ENCODE results near the gene PDHA1. TPM values are rescaled to one million over a fixed set of nuclear protein-coding genes. Genes with fewer than 3 reads are reported as not detected.

The PDHA1 gene
- total RNA-seq, 1 donor from 2014 or later: 114 TPM

DNA sequence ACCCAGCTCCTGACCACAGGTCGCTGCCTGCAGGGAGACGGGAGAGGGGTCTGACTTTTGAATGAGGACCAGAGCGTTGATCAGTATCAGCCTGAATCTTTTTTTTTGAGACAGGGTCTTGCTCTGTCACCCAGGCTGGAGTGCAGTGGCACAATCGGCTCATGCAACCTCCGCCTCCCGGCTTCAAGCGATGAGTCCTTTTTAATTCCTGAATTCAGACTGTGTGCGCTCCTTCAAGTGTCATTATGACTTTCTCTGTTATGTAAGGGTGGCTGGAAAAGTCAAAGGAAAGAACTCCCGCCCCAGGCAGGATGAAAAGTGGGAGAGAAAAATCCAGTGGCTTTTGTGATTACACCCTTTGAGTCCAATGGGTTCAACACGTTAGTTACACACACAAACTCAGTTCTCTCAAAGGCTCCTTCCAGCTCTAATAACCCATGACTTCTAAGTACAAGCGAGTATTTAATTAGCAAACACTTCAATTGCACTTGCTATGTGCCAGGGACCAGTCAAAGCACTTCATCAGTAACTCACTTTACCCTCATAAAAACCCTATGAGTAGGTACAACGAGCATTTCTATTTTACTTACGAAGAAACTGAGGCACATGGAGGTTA lies 44.4 kb downstream of the PDHA1 start:
- Histone ChIP-seq H3K9me3 (no peaks in the 10 kb centered on the region), H3K4me3 (no peak overlapping the region), H3K36me3 (no peaks in the 10 kb centered on the region), H3K27me3 (no peaks in the 10 kb centered on the region), H3K27ac (no peak overlapping the region), H3K4me1 (no peaks in the 10 kb centered on the region)
- TF ChIP-seq, protein P1, sequence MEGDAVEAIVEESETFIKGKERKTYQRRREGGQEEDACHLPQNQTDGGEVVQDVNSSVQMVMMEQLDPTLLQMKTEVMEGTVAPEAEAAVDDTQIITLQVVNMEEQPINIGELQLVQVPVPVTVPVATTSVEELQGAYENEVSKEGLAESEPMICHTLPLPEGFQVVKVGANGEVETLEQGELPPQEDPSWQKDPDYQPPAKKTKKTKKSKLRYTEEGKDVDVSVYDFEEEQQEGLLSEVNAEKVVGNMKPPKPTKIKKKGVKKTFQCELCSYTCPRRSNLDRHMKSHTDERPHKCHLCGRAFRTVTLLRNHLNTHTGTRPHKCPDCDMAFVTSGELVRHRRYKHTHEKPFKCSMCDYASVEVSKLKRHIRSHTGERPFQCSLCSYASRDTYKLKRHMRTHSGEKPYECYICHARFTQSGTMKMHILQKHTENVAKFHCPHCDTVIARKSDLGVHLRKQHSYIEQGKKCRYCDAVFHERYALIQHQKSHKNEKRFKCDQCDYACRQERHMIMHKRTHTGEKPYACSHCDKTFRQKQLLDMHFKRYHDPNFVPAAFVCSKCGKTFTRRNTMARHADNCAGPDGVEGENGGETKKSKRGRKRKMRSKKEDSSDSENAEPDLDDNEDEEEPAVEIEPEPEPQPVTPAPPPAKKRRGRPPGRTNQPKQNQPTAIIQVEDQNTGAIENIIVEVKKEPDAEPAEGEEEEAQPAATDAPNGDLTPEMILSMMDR (IDR thresholded peaks at IDR 0.05): no peak
- DNase-seq: no peak
- ATAC-seq: peak; percentile 78
- intact Hi-C loops (cut with DNase I): no loop called here

DNA sequence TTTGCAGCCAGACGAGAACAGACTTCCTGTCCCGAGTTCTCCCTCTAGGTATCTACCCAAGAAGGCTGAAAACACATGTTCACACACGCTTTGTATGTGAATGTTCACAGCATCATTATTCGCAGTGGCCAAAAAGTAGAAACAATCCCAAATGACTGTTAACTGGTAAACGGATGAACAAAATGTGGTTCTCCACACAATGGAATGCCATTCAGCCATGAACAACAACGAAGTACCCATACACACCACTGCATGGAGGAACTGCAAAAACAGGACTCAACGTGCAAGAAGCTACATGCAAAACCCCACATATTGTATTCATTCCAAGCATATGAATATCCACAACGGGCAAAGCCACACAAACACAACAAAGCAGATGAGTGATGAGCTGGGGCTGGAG lies 45.0 kb downstream of the PDHA1 start:
- ATAC-seq: no peak
- Histone ChIP-seq H3K9me3 (no peaks in the 10 kb centered on the region), H3K4me3 (no peak overlapping the region), H3K27ac (no peak overlapping the region), H3K4me1 (no peaks in the 10 kb centered on the region), H3K27me3 (no peaks in the 10 kb centered on the region), H3K36me3 (no peaks in the 10 kb centered on the region)
- DNase-seq: no peak
- TF ChIP-seq, protein P1 (IDR thresholded peaks at IDR 0.05): no peak
- intact Hi-C loops (cut with DNase I): no loop called here

DNA sequence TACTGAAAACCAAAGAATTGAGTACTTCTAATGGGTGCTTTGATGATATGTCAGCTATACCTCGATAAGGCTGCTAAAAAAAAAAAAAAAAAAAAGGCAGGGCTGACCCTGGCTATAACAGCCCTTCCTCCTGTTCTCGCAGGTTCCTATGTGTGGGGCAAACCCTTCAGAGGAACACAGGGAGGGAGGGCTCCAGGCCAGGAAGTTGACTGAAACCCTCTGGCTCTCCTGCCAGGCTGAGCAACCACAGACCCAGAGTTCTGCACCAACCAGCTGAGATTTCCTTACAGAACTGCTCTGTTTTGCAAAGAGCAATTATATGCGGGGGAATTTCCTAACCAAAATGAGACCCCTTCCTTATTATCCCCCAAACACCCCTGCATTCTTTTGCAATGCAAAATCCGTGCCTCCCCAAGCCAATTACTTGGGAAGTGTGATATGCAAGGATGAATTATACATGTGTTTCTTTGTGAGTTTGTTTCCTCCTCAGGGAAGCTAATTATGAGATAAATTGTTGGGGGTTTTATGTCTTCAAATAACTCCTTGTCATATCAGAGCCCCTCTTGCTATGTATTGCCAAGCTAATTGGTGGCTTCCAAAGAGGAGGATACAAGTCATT lies 45.6 kb downstream of the PDHA1 start:
- Histone ChIP-seq H3K4me1 (no peaks in the 10 kb centered on the region), H3K4me3 (no peak overlapping the region), H3K9me3 (no peaks in the 10 kb centered on the region), H3K27ac (no peak overlapping the region), H3K36me3 (no peaks in the 10 kb centered on the region), H3K27me3 (no peaks in the 10 kb centered on the region)
- ATAC-seq (peak; percentile 69), DNase-seq (no peak)
- TF ChIP-seq, protein P1 (IDR thresholded peaks at IDR 0.05): no peak
- intact Hi-C loops (cut with DNase I): no loop called here

DNA sequence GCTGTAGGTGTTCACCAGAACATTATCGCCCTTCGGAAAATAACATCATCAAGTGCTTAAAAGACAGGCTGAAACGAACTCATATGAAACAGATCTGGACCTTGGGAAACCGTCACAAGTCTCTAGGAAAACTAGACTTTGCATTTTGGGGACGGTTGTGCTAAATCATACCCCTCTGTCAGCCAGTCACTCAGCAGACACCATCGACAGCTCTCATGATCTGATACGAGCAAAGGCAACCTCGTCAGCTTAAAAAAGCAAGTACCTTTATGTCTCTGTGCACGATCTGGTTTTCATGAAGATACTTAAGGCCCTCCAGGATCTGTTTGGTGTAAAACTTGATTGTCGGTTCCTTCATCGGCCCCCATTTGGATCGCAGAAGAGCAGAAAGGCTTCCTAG lies 48.4 kb downstream of the PDHA1 start:
- ATAC-seq (no peak), DNase-seq (no peak)
- H3K27me3 ChIP-seq: no peaks in the 10 kb centered on the region
- TF ChIP-seq, protein P1 (IDR thresholded peaks at IDR 0.05): no peak
- no peaks in the 10 kb centered on the region for H3K36me3 ChIP-seq
- no peaks in the 10 kb centered on the region for H3K9me3 ChIP-seq
- intact Hi-C loops (cut with DNase I): no loop called here
- no peaks in the 10 kb centered on the region for H3K4me1 ChIP-seq
- no peak overlapping the region for H3K27ac ChIP-seq
- H3K4me3 ChIP-seq: no peak overlapping the region

DNA sequence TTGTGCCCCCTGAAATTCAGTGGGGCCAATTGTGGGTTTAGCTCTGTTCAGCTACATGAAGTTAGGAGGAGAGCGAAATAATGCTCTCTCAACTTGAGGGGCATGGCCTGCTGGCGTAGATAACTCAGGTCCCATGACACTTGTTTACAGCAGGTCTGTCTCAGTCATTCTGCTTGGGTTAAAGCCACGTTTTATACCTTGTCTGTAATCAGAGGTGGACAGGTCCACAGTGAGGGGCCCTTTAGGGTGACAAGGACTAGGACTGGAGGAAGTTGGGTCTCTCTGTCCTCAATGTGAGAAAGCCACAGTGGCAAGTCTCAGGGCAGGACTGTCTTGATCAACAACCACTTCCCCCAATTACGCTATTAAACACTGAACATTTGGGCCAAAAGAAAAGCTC lies 49.0 kb downstream of the PDHA1 start:
- H3K9me3 ChIP-seq: no peaks in the 10 kb centered on the region
- H3K27me3 ChIP-seq: no peaks in the 10 kb centered on the region
- H3K4me1 ChIP-seq: no peaks in the 10 kb centered on the region
- no peak overlapping the region for H3K27ac ChIP-seq
- TF ChIP-seq, protein P1 (IDR thresholded peaks at IDR 0.05): no peak
- no peaks in the 10 kb centered on the region for H3K36me3 ChIP-seq
- ATAC-seq (no peak), DNase-seq (no peak)
- no peak overlapping the region for H3K4me3 ChIP-seq
- intact Hi-C loops (cut with DNase I): no loop called here

Data from upper lobe of right lung (tissue), 1 donor.